ENCODE measurements around the gene ETV6.
A peak's percentile ranks its signal among the peaks of the same experiment; 100 is the strongest.

ETV6 gene

DNA sequence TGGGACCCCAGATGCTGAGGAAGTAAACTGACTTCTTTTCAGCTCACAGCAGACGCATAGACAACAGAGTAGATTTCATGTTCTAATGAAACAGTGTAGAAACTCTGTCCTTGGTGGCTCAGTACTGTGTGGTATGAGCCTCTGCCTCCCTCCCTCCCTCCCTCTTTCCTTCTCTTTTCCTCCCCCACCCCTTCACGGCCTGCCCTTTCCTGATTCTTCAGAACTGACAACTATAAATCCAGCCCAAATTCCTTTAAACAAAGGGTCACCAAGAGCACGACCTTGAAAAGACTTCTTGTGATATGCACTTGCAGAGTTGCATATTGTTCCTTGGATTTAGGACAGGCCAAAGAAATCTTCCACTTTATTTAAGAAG lies 164.0 kb downstream of the ETV6 start:
- H2AFZ ChIP-seq (ENCODE audit: low read length), result no peak overlapping the region
- H3K4me2 ChIP-seq (ENCODE audit: low read depth, low read length, poor library complexity, severe bottlenecking), result peak overlapping the region; percentile 76
- no peaks in the 10 kb centered on the region for H3K27me3 ChIP-seq (ENCODE audit: insufficient read depth, low read length, poor library complexity, severe bottlenecking)
- H4K20me1 ChIP-seq (ENCODE audit: insufficient read depth, low read length, poor library complexity, severe bottlenecking), result no peaks in the 10 kb centered on the region
- H3K36me3 ChIP-seq (ENCODE audit: insufficient read depth, low read length), result peaks cover 20% of the 10 kb centered on the region; the same call in 1 of the 2 replicates
- TF ChIP-seq, protein P1, sequence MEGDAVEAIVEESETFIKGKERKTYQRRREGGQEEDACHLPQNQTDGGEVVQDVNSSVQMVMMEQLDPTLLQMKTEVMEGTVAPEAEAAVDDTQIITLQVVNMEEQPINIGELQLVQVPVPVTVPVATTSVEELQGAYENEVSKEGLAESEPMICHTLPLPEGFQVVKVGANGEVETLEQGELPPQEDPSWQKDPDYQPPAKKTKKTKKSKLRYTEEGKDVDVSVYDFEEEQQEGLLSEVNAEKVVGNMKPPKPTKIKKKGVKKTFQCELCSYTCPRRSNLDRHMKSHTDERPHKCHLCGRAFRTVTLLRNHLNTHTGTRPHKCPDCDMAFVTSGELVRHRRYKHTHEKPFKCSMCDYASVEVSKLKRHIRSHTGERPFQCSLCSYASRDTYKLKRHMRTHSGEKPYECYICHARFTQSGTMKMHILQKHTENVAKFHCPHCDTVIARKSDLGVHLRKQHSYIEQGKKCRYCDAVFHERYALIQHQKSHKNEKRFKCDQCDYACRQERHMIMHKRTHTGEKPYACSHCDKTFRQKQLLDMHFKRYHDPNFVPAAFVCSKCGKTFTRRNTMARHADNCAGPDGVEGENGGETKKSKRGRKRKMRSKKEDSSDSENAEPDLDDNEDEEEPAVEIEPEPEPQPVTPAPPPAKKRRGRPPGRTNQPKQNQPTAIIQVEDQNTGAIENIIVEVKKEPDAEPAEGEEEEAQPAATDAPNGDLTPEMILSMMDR (conservative IDR thresholded peaks at IDR 0.05; ENCODE audit: low read length), result no peak
- no peak for TF ChIP-seq EZH2phosphoT487 (IDR thresholded peaks at IDR 0.05; ENCODE audit: borderline replicate concordance)
- no peaks in the 10 kb centered on the region for H3F3A ChIP-seq (ENCODE audit: low read depth)
- peak overlapping the region; percentile 62 for H3K4me3 ChIP-seq (ENCODE audit: low read length, poor library complexity, severe bottlenecking)
- peaks cover 37% of the 10 kb centered on the region for H3K4me1 ChIP-seq (ENCODE audit: insufficient read depth, low read length, poor library complexity, severe bottlenecking)
- peak overlapping the region; percentile 73 for H3K9ac ChIP-seq (ENCODE audit: low read depth, low read length, poor library complexity, severe bottlenecking)
- peaks cover 94% of the 10 kb centered on the region for H3K79me2 ChIP-seq (ENCODE audit: insufficient read depth, low read length)
- no peaks in the 10 kb centered on the region for H3K9me3 ChIP-seq (ENCODE audit: insufficient read depth, low read depth, low read length)
- no peaks in the 10 kb centered on the region for H3K9me2 ChIP-seq (replicated peaks; ENCODE audit: low read depth, low read length)

DNA sequence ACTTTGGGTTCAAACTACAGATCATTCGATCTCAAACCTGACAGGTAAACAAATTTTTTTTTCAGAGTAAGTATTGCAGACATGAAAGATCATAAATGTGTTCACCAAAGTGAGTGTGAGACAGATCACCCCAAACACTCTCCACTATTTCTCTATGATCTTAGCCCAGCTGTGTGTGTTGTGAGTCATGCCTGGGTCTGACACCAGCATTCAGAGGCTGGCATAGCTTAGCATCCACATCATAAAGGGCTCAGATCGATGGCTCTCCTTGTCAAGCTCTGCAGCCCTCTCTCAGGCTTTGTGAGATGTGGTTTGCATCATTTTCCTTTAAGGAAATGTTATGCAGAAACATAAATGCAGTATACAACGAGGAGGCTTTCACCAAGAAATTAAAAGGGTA lies 164.9 kb downstream of the ETV6 start:
- TF ChIP-seq, protein P1 (conservative IDR thresholded peaks at IDR 0.05; ENCODE audit: low read length), result no peak
- no peak for TF ChIP-seq EZH2phosphoT487 (IDR thresholded peaks at IDR 0.05; ENCODE audit: borderline replicate concordance)
- no peaks in the 10 kb centered on the region for H4K20me1 ChIP-seq (ENCODE audit: insufficient read depth, low read length, poor library complexity, severe bottlenecking)
- H2AFZ ChIP-seq (ENCODE audit: low read length), result no peak overlapping the region
- H3K36me3 ChIP-seq (ENCODE audit: insufficient read depth, low read length), result peaks cover 28% of the 10 kb centered on the region; the same call in 1 of the 2 replicates
- no peaks in the 10 kb centered on the region for H3K27me3 ChIP-seq (ENCODE audit: insufficient read depth, low read length, poor library complexity, severe bottlenecking)
- no peak overlapping the region for H3K4me3 ChIP-seq (ENCODE audit: low read length, poor library complexity, severe bottlenecking)
- H3F3A ChIP-seq (ENCODE audit: low read depth), result no peaks in the 10 kb centered on the region
- peak overlapping the region; percentile 73 for H3K9ac ChIP-seq (ENCODE audit: low read depth, low read length, poor library complexity, severe bottlenecking)
- H3K9me2 ChIP-seq (replicated peaks; ENCODE audit: low read depth, low read length), result no peaks in the 10 kb centered on the region
- H3K79me2 ChIP-seq (ENCODE audit: insufficient read depth, low read length), result peaks cover 94% of the 10 kb centered on the region
- H3K9me3 ChIP-seq (ENCODE audit: insufficient read depth, low read depth, low read length), result no peaks in the 10 kb centered on the region
- H3K4me2 ChIP-seq (ENCODE audit: low read depth, low read length, poor library complexity, severe bottlenecking), result peak overlapping the region; percentile 76
- H3K4me1 ChIP-seq (ENCODE audit: insufficient read depth, low read length, poor library complexity, severe bottlenecking), result peaks cover 37% of the 10 kb centered on the region

DNA sequence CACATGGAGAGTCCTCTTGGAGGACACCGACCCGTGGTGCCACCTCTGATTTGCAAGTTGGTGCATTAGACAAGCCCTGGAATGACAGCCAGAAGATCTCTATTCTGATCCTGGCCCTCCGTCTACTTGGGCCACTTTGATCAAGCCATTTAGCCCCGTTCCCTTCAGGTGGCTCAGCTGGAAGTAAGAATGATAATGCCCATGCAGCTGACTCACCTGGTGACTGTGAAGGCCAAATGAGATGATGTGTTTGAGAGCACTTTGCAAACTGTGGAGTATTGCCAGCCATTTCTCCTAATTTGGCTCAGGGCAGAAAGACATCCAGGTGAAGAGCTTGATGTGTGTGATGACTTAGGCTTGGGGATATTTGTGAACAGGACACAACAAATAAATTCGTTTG lies 165.9 kb downstream of the ETV6 start:
- Histone ChIP-seq H3K9me2 (replicated peaks; ENCODE audit: low read depth, low read length) (no peaks in the 10 kb centered on the region), H3F3A (ENCODE audit: low read depth) (no peaks in the 10 kb centered on the region), H3K27me3 (ENCODE audit: insufficient read depth, low read length, poor library complexity, severe bottlenecking) (no peaks in the 10 kb centered on the region), H3K9ac (ENCODE audit: low read depth, low read length, poor library complexity, severe bottlenecking) (no peak overlapping the region), H3K9me3 (ENCODE audit: insufficient read depth, low read depth, low read length) (no peaks in the 10 kb centered on the region), H3K4me3 (ENCODE audit: low read length, poor library complexity, severe bottlenecking) (no peak overlapping the region), H3K79me2 (ENCODE audit: insufficient read depth, low read length) (peaks cover 92% of the 10 kb centered on the region), H3K4me2 (ENCODE audit: low read depth, low read length, poor library complexity, severe bottlenecking) (no peak overlapping the region), H3K4me1 (ENCODE audit: insufficient read depth, low read length, poor library complexity, severe bottlenecking) (peaks cover 37% of the 10 kb centered on the region), H4K20me1 (ENCODE audit: insufficient read depth, low read length, poor library complexity, severe bottlenecking) (no peaks in the 10 kb centered on the region), H2AFZ (ENCODE audit: low read length) (no peak overlapping the region), H3K36me3 (ENCODE audit: insufficient read depth, low read length) (peaks cover 37% of the 10 kb centered on the region; the same call in 1 of the 2 replicates)
- no peak for TF ChIP-seq EZH2phosphoT487 (IDR thresholded peaks at IDR 0.05; ENCODE audit: borderline replicate concordance)
- TF ChIP-seq, protein P1 (conservative IDR thresholded peaks at IDR 0.05; ENCODE audit: low read length), result no peak
